ENCODE data around the gene P2RY12.

P2RY12 gene

DNA sequence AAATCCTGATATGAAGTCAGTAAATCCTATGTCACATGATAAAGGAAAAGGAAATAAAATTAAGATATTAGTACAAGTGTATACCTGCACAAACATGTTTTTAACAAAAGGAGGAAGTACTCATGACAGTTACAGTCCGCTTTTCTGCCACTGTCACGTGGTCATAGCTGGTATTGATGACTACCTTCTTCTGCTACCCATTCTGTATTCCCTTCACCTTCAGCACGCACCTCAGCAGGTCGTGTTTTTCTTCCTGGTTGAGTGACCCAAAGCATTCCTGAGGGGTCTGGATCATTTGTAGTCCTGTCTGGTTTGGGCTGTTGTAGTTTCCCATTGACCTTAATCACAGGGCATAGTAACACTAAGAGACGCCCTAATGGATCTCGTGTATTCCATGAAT, 35.3 kb upstream of the P2RY12 start:
- Histone ChIP-seq H3K79me2 (ENCODE audit: control insufficient read depth, low read length) (no peaks in the 10 kb centered on the region), H3K4me1 (ENCODE audit: control insufficient read depth, low read length) (peaks cover 9% of the 10 kb centered on the region), H3K27ac (ENCODE audit: low read depth, low read length) (no peak overlapping the region), H3F3A (ENCODE audit: control insufficient read depth, insufficient read depth) (no peaks in the 10 kb centered on the region), H3K27me3 (ENCODE audit: control insufficient read depth, low read length) (no peaks in the 10 kb centered on the region), H4K20me1 (ENCODE audit: control insufficient read depth, insufficient read depth, low read depth, low read length) (no peaks in the 10 kb centered on the region), H3K9me3 (ENCODE audit: control insufficient read depth, insufficient read depth, low read length) (no peaks in the 10 kb centered on the region), H3K36me3 (ENCODE audit: control insufficient read depth, low read length) (no peaks in the 10 kb centered on the region), H3K4me3 (ENCODE audit: low read length) (no peak overlapping the region), H3K4me2 (ENCODE audit: low read length) (no peak overlapping the region), H3K9me2 (replicated peaks; ENCODE audit: control insufficient read depth, low read length) (no peaks in the 10 kb centered on the region)
- TF ChIP-seq, protein P1, sequence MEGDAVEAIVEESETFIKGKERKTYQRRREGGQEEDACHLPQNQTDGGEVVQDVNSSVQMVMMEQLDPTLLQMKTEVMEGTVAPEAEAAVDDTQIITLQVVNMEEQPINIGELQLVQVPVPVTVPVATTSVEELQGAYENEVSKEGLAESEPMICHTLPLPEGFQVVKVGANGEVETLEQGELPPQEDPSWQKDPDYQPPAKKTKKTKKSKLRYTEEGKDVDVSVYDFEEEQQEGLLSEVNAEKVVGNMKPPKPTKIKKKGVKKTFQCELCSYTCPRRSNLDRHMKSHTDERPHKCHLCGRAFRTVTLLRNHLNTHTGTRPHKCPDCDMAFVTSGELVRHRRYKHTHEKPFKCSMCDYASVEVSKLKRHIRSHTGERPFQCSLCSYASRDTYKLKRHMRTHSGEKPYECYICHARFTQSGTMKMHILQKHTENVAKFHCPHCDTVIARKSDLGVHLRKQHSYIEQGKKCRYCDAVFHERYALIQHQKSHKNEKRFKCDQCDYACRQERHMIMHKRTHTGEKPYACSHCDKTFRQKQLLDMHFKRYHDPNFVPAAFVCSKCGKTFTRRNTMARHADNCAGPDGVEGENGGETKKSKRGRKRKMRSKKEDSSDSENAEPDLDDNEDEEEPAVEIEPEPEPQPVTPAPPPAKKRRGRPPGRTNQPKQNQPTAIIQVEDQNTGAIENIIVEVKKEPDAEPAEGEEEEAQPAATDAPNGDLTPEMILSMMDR (IDR thresholded peaks at IDR 0.05; ENCODE audit: low read depth, low read length, poor library complexity, severe bottlenecking) = no peak
- no peak for TF ChIP-seq EZH2phosphoT487 (IDR thresholded peaks at IDR 0.05; ENCODE audit: borderline replicate concordance, low read length)

DNA sequence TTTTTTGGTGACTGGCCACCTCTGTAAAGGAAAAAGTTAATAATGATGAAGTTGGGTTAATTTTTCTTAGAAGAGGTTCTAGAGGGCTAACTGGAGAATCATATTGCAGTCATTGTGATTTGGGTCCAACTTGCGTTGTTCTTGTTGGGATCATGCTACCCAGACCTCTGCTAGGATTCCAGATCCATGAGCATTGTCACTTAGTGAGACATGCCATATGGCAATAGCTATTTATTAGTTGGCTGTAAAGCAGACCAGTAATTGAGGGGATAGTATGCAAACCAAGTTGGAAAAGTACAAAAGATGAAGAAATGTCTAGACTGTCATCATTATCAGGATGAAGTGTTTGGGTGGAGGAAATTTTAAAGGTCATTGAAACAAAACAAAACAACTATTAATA, 30.7 kb upstream of the P2RY12 start:
- peaks cover 17% of the 10 kb centered on the region for H3F3A ChIP-seq (ENCODE audit: control insufficient read depth, insufficient read depth)
- TF ChIP-seq, protein P1 (IDR thresholded peaks at IDR 0.05; ENCODE audit: low read depth, low read length, poor library complexity, severe bottlenecking) = no peak
- no peak for TF ChIP-seq EZH2phosphoT487 (IDR thresholded peaks at IDR 0.05; ENCODE audit: borderline replicate concordance, low read length)
- peaks cover 33% of the 10 kb centered on the region for H3K4me1 ChIP-seq (ENCODE audit: control insufficient read depth, low read length)
- H3K79me2 ChIP-seq (ENCODE audit: control insufficient read depth, low read length) = no peaks in the 10 kb centered on the region
- H3K9me2 ChIP-seq (replicated peaks; ENCODE audit: control insufficient read depth, low read length) = no peaks in the 10 kb centered on the region
- peaks cover 6% of the 10 kb centered on the region; the same call in 1 of the 2 replicates for H3K9me3 ChIP-seq (ENCODE audit: control insufficient read depth, insufficient read depth, low read length)
- no peaks in the 10 kb centered on the region for H3K27me3 ChIP-seq (ENCODE audit: control insufficient read depth, low read length)
- no peaks in the 10 kb centered on the region for H4K20me1 ChIP-seq (ENCODE audit: control insufficient read depth, insufficient read depth, low read depth, low read length)
- no peak overlapping the region for H3K4me2 ChIP-seq (ENCODE audit: low read length)
- no peak overlapping the region for H3K27ac ChIP-seq (ENCODE audit: low read depth, low read length)
- H3K4me3 ChIP-seq (ENCODE audit: low read length) = no peak overlapping the region
- H3K36me3 ChIP-seq (ENCODE audit: control insufficient read depth, low read length) = peaks cover 12% of the 10 kb centered on the region

DNA sequence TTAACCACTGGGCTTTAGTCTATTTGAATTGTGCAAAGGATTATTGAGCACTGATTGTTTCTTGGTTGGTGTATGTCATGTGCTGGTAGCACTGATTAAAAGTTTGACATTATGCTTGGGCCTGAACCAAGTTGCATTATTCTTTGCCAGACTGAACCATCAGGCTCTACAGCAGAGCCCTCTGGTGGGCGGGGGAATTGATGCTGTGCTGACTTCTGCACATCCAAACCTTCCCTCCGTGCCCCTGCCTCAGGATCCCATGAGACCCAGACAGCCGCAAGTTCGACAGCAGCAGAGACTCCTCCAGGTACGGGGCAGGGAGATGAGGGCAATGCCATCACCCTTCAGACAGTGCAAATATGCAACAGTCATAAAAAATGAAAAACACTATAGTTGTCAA, 28.4 kb upstream of the P2RY12 start:
- Histone ChIP-seq H4K20me1 (ENCODE audit: control insufficient read depth, insufficient read depth, low read depth, low read length) (no peaks in the 10 kb centered on the region), H3K27me3 (ENCODE audit: control insufficient read depth, low read length) (no peaks in the 10 kb centered on the region), H3K27ac (ENCODE audit: low read depth, low read length) (peak overlapping the region; percentile 94), H3K9me2 (replicated peaks; ENCODE audit: control insufficient read depth, low read length) (no peaks in the 10 kb centered on the region), H3K4me2 (ENCODE audit: low read length) (peak overlapping the region; percentile 84), H3K4me3 (ENCODE audit: low read length) (peak overlapping the region; percentile 65; the same call in 1 of the 2 replicates), H3K36me3 (ENCODE audit: control insufficient read depth, low read length) (peaks cover 12% of the 10 kb centered on the region), H3K9me3 (ENCODE audit: control insufficient read depth, insufficient read depth, low read length) (peaks cover 6% of the 10 kb centered on the region; the same call in 1 of the 2 replicates), H3K4me1 (ENCODE audit: control insufficient read depth, low read length) (peaks cover 55% of the 10 kb centered on the region), H3F3A (ENCODE audit: control insufficient read depth, insufficient read depth) (peaks cover 17% of the 10 kb centered on the region), H3K79me2 (ENCODE audit: control insufficient read depth, low read length) (no peaks in the 10 kb centered on the region)
- TF ChIP-seq, protein P1 (IDR thresholded peaks at IDR 0.05; ENCODE audit: low read depth, low read length, poor library complexity, severe bottlenecking) = peak; percentile 63
- TF ChIP-seq EZH2phosphoT487 (IDR thresholded peaks at IDR 0.05; ENCODE audit: borderline replicate concordance, low read length) = no peak

All from DOHH2 (cell line).